Hematopoietic multipotent progenitor cell treated with erythropoietin and hydrocortisone succinate and interleukin-3 and kit ligand, for 4 days (in vitro differentiated cells): ENCODE results near the gene IL21R.
A peak's percentile ranks its signal among the peaks of the same experiment; 100 is the strongest.

Experiments
- DNase-seq: peaks from one replicate; pipeline ENCODE4 v3.0.0-alpha.2; 2015

The IL21R gene

DNA sequence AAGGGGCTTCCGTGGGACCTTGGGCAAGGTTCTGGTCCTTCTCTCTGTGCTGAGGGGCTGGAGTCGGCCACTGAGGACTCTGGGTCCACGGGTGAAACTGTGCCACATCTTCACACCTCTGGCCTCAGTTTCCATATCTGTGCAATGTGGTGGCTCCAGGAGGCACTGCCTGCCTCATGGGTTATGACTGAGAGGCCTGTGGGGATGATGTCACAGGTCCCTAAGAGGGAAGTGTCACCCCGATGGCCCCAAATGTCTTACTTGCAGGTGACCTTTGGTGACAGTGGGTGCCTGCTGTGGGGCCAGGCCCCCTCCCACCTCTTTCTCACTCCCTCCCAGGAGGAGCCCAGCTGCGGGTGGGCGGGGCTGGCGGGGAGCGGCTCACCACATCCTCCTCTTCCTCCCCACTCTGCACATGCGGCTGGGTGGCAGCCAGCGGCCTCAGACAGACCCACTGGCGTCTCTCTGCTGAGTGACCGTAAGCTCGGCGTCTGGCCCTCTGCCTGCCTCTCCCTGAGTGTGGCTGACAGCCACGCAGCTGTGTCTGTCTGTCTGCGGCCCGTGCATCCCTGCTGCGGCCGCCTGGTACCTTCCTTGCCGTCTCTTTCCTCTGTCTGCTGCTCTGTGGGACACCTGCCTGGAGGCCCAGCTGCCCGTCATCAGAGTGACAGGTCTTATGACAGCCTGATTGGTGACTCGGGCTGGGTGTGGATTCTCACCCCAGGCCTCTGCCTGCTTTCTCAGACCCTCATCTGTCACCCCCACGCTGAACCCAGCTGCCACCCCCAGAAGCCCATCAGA lies at the start of gene IL21R:
TSS of gene IL21R (plus strand) at position 407 of the 801 bp plus-strand sequence. CDS start 27,898 bp downstream, outside the sequence.
- DNase-seq, result peak; percentile 85

GRCh38 chr16:27353853-27354252 lies 48.1 kb upstream of the IL21R start:
- DNase-seq, result peak; percentile 44

DNA sequence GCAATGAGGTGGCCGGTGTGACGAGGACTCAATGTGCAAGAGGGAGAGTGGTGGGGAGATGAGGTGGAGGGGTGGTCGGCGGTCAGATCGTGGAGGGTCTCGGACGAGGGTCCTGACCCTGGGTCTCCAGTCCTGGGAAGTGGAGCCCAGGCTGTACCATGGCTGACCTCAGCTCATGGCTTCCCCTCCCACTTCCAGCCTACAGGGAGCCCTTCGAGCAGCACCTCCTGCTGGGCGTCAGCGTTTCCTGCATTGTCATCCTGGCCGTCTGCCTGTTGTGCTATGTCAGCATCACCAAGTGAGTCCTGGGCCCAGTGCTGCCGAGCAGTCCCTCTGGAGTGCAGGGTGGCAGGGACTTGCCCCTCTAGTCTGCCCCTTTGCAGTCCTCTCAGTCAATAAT lies 46.4 kb upstream of the IL21R start:
- DNase-seq, result peak; percentile 72

- DNase-seq, result no peak
Observed at GRCh38 chr16:27356794-27357193, 45.2 kb upstream of the IL21R start.

DNA sequence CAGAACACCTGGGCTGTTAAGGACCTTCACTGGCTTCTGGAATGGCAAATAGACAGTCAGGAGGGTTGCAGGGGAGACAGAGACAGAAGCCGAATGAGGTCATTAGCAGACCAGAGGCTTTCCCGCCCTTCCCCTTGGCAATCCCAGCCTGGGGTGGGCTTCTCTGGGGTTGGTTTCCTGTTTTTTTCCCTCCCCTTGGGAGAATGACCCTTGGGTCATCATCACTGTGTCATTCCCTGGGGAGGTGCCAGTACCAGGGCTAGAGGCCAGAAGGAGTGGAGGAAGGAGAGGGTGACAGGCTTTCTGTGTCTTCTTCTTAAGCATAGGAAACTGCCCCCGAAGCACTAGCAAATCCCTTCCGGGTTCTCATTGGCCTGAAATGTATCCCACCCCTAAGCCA lies 42.9 kb upstream of the IL21R start:
- no peak for DNase-seq

DNA sequence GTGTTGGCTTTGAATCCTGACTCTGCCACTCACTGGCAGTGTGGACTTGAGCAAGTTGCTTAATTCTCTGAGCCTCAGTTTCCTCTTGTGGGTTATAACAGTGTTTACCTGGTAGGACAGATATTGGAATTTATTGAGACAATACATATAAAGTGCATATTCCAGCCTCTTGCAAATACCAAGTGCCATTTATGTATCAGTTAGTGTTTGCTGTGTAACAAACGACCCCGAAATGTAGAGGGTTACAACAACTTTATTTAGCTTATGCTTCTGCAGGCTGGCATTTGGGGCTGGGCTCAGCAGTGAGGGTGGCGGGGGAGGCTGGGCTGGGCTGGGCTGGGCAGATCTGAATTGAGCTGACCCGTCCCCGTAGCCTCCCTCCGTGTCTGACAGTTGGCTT lies 42.4 kb upstream of the IL21R start:
- no peak for DNase-seq

- DNase-seq, result no peak
Observed at GRCh38 chr16:27361987-27362386, 40.0 kb upstream of the IL21R start.

DNA sequence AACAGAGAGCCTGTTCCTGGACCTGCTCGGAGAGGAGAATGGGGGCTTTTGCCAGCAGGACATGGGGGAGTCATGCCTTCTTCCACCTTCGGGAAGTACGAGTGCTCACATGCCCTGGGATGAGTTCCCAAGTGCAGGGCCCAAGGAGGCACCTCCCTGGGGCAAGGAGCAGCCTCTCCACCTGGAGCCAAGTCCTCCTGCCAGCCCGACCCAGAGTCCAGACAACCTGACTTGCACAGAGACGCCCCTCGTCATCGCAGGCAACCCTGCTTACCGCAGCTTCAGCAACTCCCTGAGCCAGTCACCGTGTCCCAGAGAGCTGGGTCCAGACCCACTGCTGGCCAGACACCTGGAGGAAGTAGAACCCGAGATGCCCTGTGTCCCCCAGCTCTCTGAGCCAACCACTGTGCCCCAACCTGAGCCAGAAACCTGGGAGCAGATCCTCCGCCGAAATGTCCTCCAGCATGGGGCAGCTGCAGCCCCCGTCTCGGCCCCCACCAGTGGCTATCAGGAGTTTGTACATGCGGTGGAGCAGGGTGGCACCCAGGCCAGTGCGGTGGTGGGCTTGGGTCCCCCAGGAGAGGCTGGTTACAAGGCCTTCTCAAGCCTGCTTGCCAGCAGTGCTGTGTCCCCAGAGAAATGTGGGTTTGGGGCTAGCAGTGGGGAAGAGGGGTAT lies 39.3 kb upstream of the IL21R start:
- DNase-seq, result no peak

- no peak for DNase-seq
Observed at GRCh38 chr16:27363246-27363632, 38.7 kb upstream of the IL21R start.

- DNase-seq, result peak; percentile 82
Observed at GRCh38 chr16:27363797-27364196, 38.2 kb upstream of the IL21R start.

GRCh38 chr16:27364493-27365141 lies 37.4 kb upstream of the IL21R start:
- DNase-seq, result no peak

- no peak for DNase-seq
Observed at GRCh38 chr16:27365142-27366089, 36.6 kb upstream of the IL21R start.

GRCh38 chr16:27366687-27367460 lies 35.1 kb upstream of the IL21R start:
- peak; percentile 34 for DNase-seq

DNA sequence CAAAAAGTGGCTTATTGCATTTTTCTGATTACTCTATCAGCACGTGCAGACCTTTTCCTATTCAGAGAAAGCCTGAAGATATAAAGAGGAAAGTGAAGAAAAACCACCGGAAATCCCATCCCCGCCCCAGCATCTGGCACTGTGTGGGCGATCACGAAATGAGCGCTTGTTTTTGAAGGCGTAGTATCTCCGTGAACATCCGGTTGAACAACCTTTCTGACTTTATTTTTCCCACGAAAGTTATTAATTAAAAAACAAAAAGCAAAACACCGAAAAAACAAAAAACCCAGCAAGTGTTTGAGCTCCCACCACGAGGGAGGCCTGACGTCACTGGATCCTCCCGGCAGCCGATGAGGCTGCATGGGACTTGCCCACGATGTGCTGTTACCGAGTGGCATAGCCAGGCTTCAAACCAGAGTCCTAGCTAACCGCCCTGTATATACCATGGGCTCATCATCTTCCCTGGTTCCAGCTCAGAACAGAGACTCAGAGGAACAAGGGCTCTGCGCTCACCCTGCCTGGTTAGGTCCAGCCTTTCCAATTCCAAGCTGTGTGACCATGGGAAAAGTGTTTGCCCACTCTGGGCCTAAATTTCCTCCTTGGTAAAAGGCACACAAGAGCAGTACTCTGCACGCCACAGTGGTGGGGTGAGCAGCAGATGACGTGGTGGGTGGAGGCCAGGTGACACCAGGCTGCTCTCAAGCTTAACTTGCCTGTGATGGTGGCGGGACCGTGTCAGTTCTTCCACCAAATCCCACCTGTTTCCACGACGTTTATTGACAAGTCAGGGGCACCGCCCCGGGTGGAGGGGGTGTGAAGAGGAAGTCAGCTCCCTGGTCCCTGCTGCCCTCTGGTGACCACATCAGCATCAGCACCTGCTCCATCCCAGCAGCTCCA lies 34.3 kb upstream of the IL21R start:
- DNase-seq, result peak; percentile 98

DNA sequence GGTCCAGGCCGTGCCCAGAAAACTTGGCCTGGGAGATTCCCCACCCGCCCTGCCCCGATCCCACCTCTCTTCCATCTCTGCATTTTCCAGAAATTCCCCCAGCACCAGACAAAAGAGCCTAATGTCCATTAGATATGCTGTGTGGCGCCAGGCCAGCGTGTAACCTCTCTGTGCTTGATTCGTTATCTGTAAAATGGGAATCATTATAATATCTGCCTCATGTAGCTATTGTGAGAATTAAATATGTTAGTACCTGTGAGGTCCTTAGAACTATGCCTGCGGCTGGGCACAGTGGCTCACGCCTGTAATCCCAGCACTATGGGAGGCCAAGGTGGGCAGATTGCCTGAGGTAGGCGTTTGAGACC lies 33.6 kb upstream of the IL21R start:
- DNase-seq, result no peak

DNA sequence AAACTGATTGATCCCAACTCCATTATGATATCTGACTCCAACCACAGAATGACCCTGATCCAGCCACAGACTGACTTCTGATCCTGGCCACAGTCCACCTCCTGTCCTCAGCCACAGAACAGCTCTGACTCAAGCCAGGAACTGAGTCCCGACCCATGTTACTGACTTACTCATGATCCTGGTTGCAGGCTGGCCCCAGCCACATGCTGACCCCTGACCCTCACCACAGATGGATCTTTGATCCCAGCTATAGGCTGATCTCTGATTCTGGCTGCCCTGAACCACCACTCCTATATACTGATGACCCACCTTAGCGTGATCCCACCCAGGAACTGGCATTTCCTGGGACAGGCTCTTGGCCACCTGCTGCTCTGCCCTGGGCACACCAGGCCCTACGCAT lies 32.2 kb upstream of the IL21R start:
- no peak for DNase-seq

DNA sequence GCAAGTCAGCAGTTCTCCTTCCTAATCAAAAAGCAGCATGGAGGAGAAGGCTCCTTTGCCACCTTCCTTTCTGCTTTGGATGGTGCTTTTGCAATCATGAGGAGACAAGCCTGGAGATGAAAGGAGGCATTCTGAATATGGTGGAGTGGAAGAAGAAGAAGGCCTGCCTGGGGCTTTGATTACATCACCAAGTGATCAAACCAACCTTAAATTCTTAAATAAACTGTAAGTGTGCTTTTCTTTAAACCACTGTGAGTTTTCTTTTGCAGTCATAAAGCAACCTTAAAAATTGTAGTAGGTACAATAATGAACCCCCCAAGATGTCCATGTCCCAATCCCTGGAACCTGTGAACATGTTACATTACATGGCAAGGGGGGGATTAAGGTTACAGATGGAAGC lies 31.7 kb upstream of the IL21R start:
- DNase-seq, result no peak

GRCh38 chr16:27373312-27373711 lies 28.7 kb upstream of the IL21R start:
- DNase-seq, result no peak

- DNase-seq, result peak; percentile 49
Observed at GRCh38 chr16:27374221-27374803, 27.7 kb upstream of the IL21R start.

DNA sequence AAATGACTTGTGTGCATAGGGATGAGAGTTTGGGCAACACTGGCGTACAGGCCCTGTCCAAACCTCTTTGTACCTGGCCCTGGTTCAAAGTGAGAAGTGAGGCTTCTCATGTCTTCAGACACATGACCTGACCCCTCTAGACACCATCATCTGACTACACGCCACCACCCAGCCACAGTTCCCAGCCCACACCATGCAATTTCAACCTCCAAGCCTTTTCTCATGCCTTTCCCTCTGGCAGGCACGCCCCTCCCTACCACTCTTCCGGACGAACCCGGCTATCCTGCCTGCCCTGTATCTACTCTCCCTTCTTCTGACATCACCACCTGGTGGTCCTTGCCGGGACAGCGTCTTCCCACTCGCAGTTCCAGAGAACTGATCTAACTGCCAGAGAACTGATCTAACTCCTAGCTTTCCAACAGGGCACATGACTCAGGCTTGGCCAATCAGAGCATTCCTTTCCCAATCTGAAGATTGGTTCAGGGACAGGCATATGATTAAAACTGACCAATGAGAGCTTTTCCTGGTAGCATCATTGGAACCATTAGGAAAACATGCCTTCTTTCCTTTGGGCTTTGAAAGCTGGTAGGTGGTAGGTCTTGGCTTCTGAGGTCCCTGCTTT lies 27.1 kb upstream of the IL21R start:
- DNase-seq, result peak; percentile 90
